Fibroblast of lung (primary cell): ENCODE results near the gene FAM120C. TPM values are rescaled to one million over a fixed set of nuclear protein-coding genes. Genes with fewer than 3 reads are reported as not detected.

Source experiments
- DNase-seq, 2 donors: peaks; one replicate each; pipeline versions ENCODE4 v3.0.0 to v3.0.0-alpha.2; 2010; ENCODE audit warnings: low read depth in 2 of 2
- H2AFZ ChIP-seq: 2 replicates; pipeline ENCODE4 v1.5.1; 2012; ENCODE audit warnings: low read length, control low read depth, inconsistent platforms
- H3K27ac ChIP-seq: 2 replicates; pipeline ENCODE4 v1.5.1; 2011; ENCODE audit warnings: low read length, control low read depth; ENCODE audit not compliant: insufficient read depth
- H3K27me3 ChIP-seq: 2 replicates; pipeline ENCODE4 v1.5.1; 2011; ENCODE audit warnings: mild to moderate bottlenecking, low read length; ENCODE audit not compliant: control insufficient read depth, insufficient read depth
- H3K36me3 ChIP-seq: 2 replicates; pipeline ENCODE4 v1.5.1; 2011; ENCODE audit warnings: low read length; ENCODE audit not compliant: control insufficient read depth, insufficient read depth
- H3K4me1 ChIP-seq: 2 replicates; pipeline ENCODE4 v1.5.1; 2011; ENCODE audit warnings: low read length; ENCODE audit not compliant: control insufficient read depth, insufficient read depth; ENCODE audit errors: extremely low read depth
- H3K4me2 ChIP-seq: 2 replicates; pipeline ENCODE4 v1.5.1; 2011; ENCODE audit warnings: low read length, control low read depth; ENCODE audit not compliant: insufficient read depth; ENCODE audit errors: extremely low read depth
- H3K4me3 ChIP-seq, 4 experiments: fragments of 200-600 bp in 1 of 4; sonication (generic) in 1 of 4; replicated peaks in 1 of 4; 2 replicates each; pipeline ENCODE4 v1.5.1; 2011 to 2016; ENCODE audit warnings: low read length in 4 of 4, low read depth in 3 of 4, mild to moderate bottlenecking in 3 of 4, control low read depth in 2 of 4, inconsistent platforms in 1 of 4, mixed read lengths in 1 of 4; ENCODE audit not compliant: insufficient read depth in 1 of 4; ENCODE audit errors: control extremely low read depth in 1 of 4
- H3K79me2 ChIP-seq: 2 replicates; pipeline ENCODE4 v1.5.1; 2012; ENCODE audit warnings: mild to moderate bottlenecking, low read length, inconsistent platforms; ENCODE audit not compliant: control insufficient read depth, insufficient read depth
- H3K9ac ChIP-seq: 2 replicates; pipeline ENCODE4 v1.5.1; 2011; ENCODE audit warnings: mild to moderate bottlenecking, low read length, control low read depth; ENCODE audit not compliant: insufficient read depth
- H3K9me3 ChIP-seq: 2 replicates; pipeline ENCODE4 v1.5.1; 2012; ENCODE audit warnings: low read depth, low read length; ENCODE audit not compliant: control insufficient read depth, insufficient read depth
- H4K20me1 ChIP-seq: 2 replicates; pipeline ENCODE4 v1.5.1; 2011; ENCODE audit warnings: low read length; ENCODE audit not compliant: control insufficient read depth, insufficient read depth; ENCODE audit errors: extremely low read depth
- EZH2 ChIP-seq: IDR thresholded peaks from 2 replicates; pipeline ENCODE4 v1.5.1; 2012; ENCODE audit warnings: low read length, control low read depth, mild to moderate bottlenecking; ENCODE audit errors: missing control alignments
- polyA plus RNA-seq, 2 donors: library from polyadenylated mRNA; depleted of rRNA in 1 of 2; stranded (reverse) in 1 of 2; unstranded in 1 of 2; fragments of >200 nt; gene quantifications; 2 replicates each; pipeline ENCODE4 v1.2.1, GENCODE V29; 2011 to 2012; ENCODE audit warnings: missing spikeins in 1 of 2
- total RNA-seq: library from RNA; depleted of rRNA; stranded (reverse); fragments of >200 nt; gene quantifications from 2 replicates; pipeline ENCODE4 v1.2.1, GENCODE V29; 2014
- TF ChIP-seq, protein P1 (sequence below), 2 donors: IDR thresholded peaks in 1 of 2; conservative IDR thresholded peaks in 1 of 2; 1 replicate in 1 of 2; 2 replicates in 1 of 2; pipeline ENCODE4 v1.5.1; 2011 to 2012; ENCODE audit warnings: low read length in 2 of 2, control low read depth in 1 of 2, inconsistent platforms in 1 of 2, low read depth in 1 of 2, mild to moderate bottlenecking in 1 of 2

FAM120C gene
- total and polyA plus RNA-seq, 2 donors (not counting 1 experiment from before 2014, with no cell fraction given) = 4.8 to 6.9 TPM

DNA sequence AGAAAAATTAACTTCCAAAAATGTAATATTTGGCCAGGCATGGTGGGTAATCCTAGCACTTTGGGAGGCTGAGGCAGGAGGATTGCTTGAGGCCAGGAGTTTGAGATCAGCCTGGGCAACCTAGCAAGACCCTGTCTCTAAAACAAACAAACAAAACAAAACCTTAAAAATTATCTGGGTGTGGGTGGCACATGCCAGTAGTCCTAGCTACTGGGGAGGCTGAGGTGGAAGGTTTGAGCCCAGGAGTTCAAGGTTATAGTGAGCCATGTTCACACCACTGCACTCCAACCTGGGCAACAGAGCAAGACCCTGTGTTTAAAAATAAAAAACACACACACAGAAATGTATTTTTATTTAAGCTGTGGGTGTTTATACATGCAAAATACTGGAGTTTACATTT is 12.0 kb downstream of the FAM120C start:
- no peak overlapping the region for H3K9ac ChIP-seq
- no peaks in the 10 kb centered on the region for H3K9me3 ChIP-seq
- no peak for DNase-seq
- H3K4me1 ChIP-seq = no peaks in the 10 kb centered on the region
- H3K36me3 ChIP-seq = no peaks in the 10 kb centered on the region
- no peak overlapping the region for H2AFZ ChIP-seq
- peaks cover 10% of the 10 kb centered on the region for H3K79me2 ChIP-seq
- H3K27me3 ChIP-seq = no peaks in the 10 kb centered on the region
- no peak overlapping the region for H3K27ac ChIP-seq
- TF ChIP-seq EZH2 = no peak
- TF ChIP-seq, protein P1, sequence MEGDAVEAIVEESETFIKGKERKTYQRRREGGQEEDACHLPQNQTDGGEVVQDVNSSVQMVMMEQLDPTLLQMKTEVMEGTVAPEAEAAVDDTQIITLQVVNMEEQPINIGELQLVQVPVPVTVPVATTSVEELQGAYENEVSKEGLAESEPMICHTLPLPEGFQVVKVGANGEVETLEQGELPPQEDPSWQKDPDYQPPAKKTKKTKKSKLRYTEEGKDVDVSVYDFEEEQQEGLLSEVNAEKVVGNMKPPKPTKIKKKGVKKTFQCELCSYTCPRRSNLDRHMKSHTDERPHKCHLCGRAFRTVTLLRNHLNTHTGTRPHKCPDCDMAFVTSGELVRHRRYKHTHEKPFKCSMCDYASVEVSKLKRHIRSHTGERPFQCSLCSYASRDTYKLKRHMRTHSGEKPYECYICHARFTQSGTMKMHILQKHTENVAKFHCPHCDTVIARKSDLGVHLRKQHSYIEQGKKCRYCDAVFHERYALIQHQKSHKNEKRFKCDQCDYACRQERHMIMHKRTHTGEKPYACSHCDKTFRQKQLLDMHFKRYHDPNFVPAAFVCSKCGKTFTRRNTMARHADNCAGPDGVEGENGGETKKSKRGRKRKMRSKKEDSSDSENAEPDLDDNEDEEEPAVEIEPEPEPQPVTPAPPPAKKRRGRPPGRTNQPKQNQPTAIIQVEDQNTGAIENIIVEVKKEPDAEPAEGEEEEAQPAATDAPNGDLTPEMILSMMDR (conservative IDR thresholded peaks at IDR 0.05 in 1 of 2, IDR thresholded peaks at IDR 0.05 in 1 of 2; ENCODE audit: low read depth in 1 of 2, low read length in 2 of 2) = no peak
- no peak overlapping the region for H3K4me3 ChIP-seq
- no peaks in the 10 kb centered on the region for H4K20me1 ChIP-seq
- no peak overlapping the region for H3K4me2 ChIP-seq

DNA sequence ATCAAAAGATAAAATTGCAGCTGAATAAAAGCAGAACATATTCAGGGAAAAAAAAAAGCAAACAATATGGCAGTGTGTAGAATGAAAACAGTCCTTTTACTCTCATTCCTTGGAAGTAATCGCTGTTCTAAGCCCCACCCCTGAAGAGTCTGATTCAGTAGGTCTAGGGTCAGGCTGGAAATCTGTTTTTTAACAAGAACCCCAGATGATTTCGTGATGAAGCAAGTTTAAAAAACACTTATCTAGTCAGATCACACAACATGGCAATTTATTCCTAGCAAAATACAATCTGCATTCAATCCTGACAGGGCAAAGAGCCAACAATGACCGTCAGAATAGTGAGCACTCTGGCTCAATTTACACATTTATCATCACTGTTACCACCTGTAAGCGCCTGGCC is 16.1 kb downstream of the FAM120C start:
- Histone ChIP-seq H3K4me3 (no peak overlapping the region), H3K79me2 (no peaks in the 10 kb centered on the region), H3K9ac (no peak overlapping the region), H3K9me3 (no peaks in the 10 kb centered on the region), H3K4me1 (no peaks in the 10 kb centered on the region), H3K27me3 (no peaks in the 10 kb centered on the region), H3K27ac (no peak overlapping the region), H3K36me3 (no peaks in the 10 kb centered on the region), H3K4me2 (no peak overlapping the region), H4K20me1 (no peaks in the 10 kb centered on the region), H2AFZ (no peak overlapping the region)
- DNase-seq = peak in 1 of 2 donors; percentile 22
- TF ChIP-seq, protein P1 (conservative IDR thresholded peaks at IDR 0.05 in 1 of 2, IDR thresholded peaks at IDR 0.05 in 1 of 2; ENCODE audit: low read depth in 1 of 2, low read length in 2 of 2) = no peak
- no peak for TF ChIP-seq EZH2

DNA sequence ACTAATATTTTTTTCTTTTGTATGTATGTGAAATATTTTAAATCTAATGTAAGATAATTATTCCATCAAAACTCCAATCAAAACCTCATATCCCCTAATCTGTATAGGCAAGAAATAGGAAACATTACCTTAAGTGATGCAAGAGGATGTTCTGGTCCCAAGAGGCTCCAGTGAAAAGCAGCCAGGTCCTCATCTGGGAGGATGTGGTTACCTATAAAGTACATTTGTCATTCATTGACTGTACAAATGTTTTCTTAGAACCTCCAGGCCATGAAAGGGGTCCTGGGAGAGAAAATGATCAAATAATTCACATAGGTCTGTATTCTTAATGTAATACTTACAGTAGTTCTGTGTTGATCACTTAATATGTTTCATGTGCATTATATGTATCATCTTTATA is 25.5 kb downstream of the FAM120C start:
- Histone ChIP-seq H3K27me3 (no peaks in the 10 kb centered on the region), H3K27ac (no peak overlapping the region), H3K4me3 (no peak overlapping the region), H3K9me3 (no peaks in the 10 kb centered on the region), H4K20me1 (no peaks in the 10 kb centered on the region), H3K79me2 (no peaks in the 10 kb centered on the region), H3K36me3 (no peaks in the 10 kb centered on the region), H3K4me2 (no peak overlapping the region), H3K9ac (no peak overlapping the region), H3K4me1 (no peaks in the 10 kb centered on the region), H2AFZ (no peak overlapping the region)
- no peak for DNase-seq
- TF ChIP-seq EZH2 = no peak
- TF ChIP-seq, protein P1 (conservative IDR thresholded peaks at IDR 0.05 in 1 of 2, IDR thresholded peaks at IDR 0.05 in 1 of 2; ENCODE audit: low read depth in 1 of 2, low read length in 2 of 2) = no peak
